OCI-LY1 (cell line): ENCODE results near the gene TRPC4AP.

Experiments
- H2AFZ ChIP-seq: fragments of 200-600 bp; sonication (generic), shearing (Covaris generic); 2 replicates; pipeline ENCODE4 v1.6.0; 2014; ENCODE audit warnings: antibody characterized with exemption, mild to moderate bottlenecking, low read length
- H3F3A ChIP-seq: fragments of 200-600 bp; sonication (generic), shearing (Covaris generic); 2 replicates; pipeline ENCODE4 v1.6.0; 2014; ENCODE audit warnings: mild to moderate bottlenecking, antibody characterized with exemption, low read length, moderate library complexity; ENCODE audit not compliant: insufficient read depth
- H3K27ac ChIP-seq: fragments of 200-600 bp; sonication (generic); 2 replicates; pipeline ENCODE4 v1.5.1; 2014; ENCODE audit warnings: low read length, mixed run types, mild to moderate bottlenecking, low read depth; ENCODE audit not compliant: poor library complexity, severe bottlenecking
- H3K27me3 ChIP-seq: fragments of 200-600 bp; sonication (generic); 2 replicates; pipeline ENCODE4 v1.6.0; 2014; ENCODE audit warnings: antibody characterized with exemption, mild to moderate bottlenecking, low read length, moderate library complexity; ENCODE audit not compliant: insufficient read depth
- H3K36me3 ChIP-seq: fragments of 200-600 bp; sonication (generic); 2 replicates; pipeline ENCODE4 v1.6.1; 2014; ENCODE audit warnings: mild to moderate bottlenecking, antibody characterized with exemption, low read length, moderate library complexity, mixed read lengths; ENCODE audit not compliant: insufficient read depth
- H3K4me1 ChIP-seq: fragments of 200-600 bp; sonication (generic); 2 replicates; pipeline ENCODE4 v1.5.1; 2014; ENCODE audit warnings: mild to moderate bottlenecking, low read length, moderate library complexity; ENCODE audit not compliant: insufficient read depth, severe bottlenecking
- H3K4me2 ChIP-seq: fragments of 200-600 bp; sonication (generic), shearing (Covaris generic); 2 replicates; pipeline ENCODE4 v1.6.1; 2014; ENCODE audit warnings: low read length
- H3K4me3 ChIP-seq: fragments of 200-600 bp; sonication (generic); 2 replicates; pipeline ENCODE4 v1.5.1; 2014; ENCODE audit warnings: low read length, low read depth, mild to moderate bottlenecking, mixed read lengths; ENCODE audit not compliant: poor library complexity, severe bottlenecking
- H3K79me2 ChIP-seq: fragments of 200-600 bp; shearing (Covaris generic); 2 replicates; pipeline ENCODE4 v1.6.1; 2016; ENCODE audit warnings: mixed run types, low read length, mixed read lengths; ENCODE audit not compliant: insufficient read depth
- H3K9ac ChIP-seq: fragments of 200-600 bp; sonication (generic), shearing (Covaris generic); 2 replicates; pipeline ENCODE4 v1.6.1; 2014; ENCODE audit warnings: mild to moderate bottlenecking, low read length, mixed read lengths
- H3K9me2 ChIP-seq: fragments of 200-600 bp; sonication (generic), shearing (Covaris generic); 2 replicates; pipeline ENCODE4 v1.6.1; 2014; ENCODE audit warnings: low read depth, mild to moderate bottlenecking, low read length, mixed read lengths
- H3K9me3 ChIP-seq: fragments of 200-600 bp; shearing (Covaris generic); 2 replicates; pipeline ENCODE4 v1.6.1; 2014; ENCODE audit warnings: low read length, mixed read lengths
- H4K20me1 ChIP-seq: fragments of 200-600 bp; sonication (generic), shearing (Covaris generic); 2 replicates; pipeline ENCODE4 v1.6.0; 2016; ENCODE audit warnings: mild to moderate bottlenecking, low read length; ENCODE audit not compliant: insufficient read depth
- CTCF ChIP-seq: fragments of 200-600 bp; sonication (generic), shearing (Covaris generic); IDR thresholded peaks from 2 replicates; pipeline ENCODE4 v1.5.1; 2017; ENCODE audit warnings: mild to moderate bottlenecking, antibody characterized with exemption, low read length, moderate library complexity, mixed read lengths

TRPC4AP gene

GRCh38 chr20:34952671-34953070, 139.9 kb downstream of the TRPC4AP start:
- peaks cover 26% of the 10 kb centered on the region for H3K4me1 ChIP-seq

More at GRCh38 chr20:34952671-34953070, 139.9 kb downstream of the TRPC4AP start:
- Histone ChIP-seq H3K9me3 (peaks cover 4% of the 10 kb centered on the region), H3K4me3 (no peak overlapping the region), H3K4me2 (no peak overlapping the region), H3K9ac (no peak overlapping the region), H3K27ac (no peak overlapping the region), H4K20me1 (no peaks in the 10 kb centered on the region), H3F3A (no peaks in the 10 kb centered on the region), H3K36me3 (peaks cover 12% of the 10 kb centered on the region), H2AFZ (no peak overlapping the region), H3K27me3 (no peaks in the 10 kb centered on the region), H3K79me2 (no peaks in the 10 kb centered on the region), H3K9me2 (no peaks in the 10 kb centered on the region)
- TF ChIP-seq CTCF, result no peak
